Hepatocyte (in vitro differentiated cells): ENCODE measurements around the gene PNPLA7. TPM values are rescaled to one million over a fixed set of nuclear protein-coding genes. Genes with fewer than 3 reads are reported as not detected.

Source experiments
- DNase-seq: peaks from one replicate; pipeline ENCODE4 v3.0.0-alpha.2; 2016; ENCODE audit warnings: low spot score
- H2AFZ ChIP-seq: fragments of 200-600 bp; sonication (generic); 2 replicates; pipeline ENCODE4 v1.6.0; 2016; ENCODE audit warnings: antibody characterized with exemption, mild to moderate bottlenecking
- H3K27ac ChIP-seq: fragments of 200-600 bp; sonication (generic); 2 replicates; pipeline ENCODE4 v1.5.1; 2016; ENCODE audit warnings: mild to moderate bottlenecking
- H3K27me3 ChIP-seq: fragments of 200-600 bp; sonication (generic); 2 replicates; pipeline ENCODE4 v1.6.1; 2016
- H3K36me3 ChIP-seq: fragments of 200-600 bp; sonication (generic); replicated peaks from 2 replicates; pipeline ENCODE4 v1.5.1; 2016; ENCODE audit warnings: low read depth; ENCODE audit not compliant: insufficient read depth
- H3K4me1 ChIP-seq: fragments of 200-600 bp; sonication (generic); 2 replicates; pipeline ENCODE4 v1.5.1; 2016; ENCODE audit warnings: mild to moderate bottlenecking, moderate library complexity; ENCODE audit not compliant: insufficient read depth
- H3K4me2 ChIP-seq: fragments of 200-600 bp; sonication (generic); 2 replicates; pipeline ENCODE4 v1.6.0; 2016
- H3K4me3 ChIP-seq: fragments of 200-600 bp; sonication (generic); 2 replicates; pipeline ENCODE4 v1.5.1; 2016; ENCODE audit warnings: mild to moderate bottlenecking
- H3K79me2 ChIP-seq: fragments of 200-600 bp; sonication (generic); 2 replicates; pipeline ENCODE4 v1.6.0; 2017; ENCODE audit warnings: mild to moderate bottlenecking
- H3K9me2 ChIP-seq: fragments of 200-600 bp; sonication (generic); replicated peaks from 2 replicates; pipeline ENCODE4 v1.6.0; 2017; ENCODE audit warnings: mild to moderate bottlenecking; ENCODE audit not compliant: insufficient read depth
- H3K9me3 ChIP-seq: fragments of 200-600 bp; sonication (generic); 2 replicates; pipeline ENCODE4 v1.5.1; 2016; ENCODE audit warnings: low read depth, mild to moderate bottlenecking
- H4K20me1 ChIP-seq: fragments of 200-600 bp; sonication (generic); 2 replicates; pipeline ENCODE4 v1.6.0; 2016; ENCODE audit warnings: mild to moderate bottlenecking; ENCODE audit not compliant: insufficient read depth, poor library complexity, severe bottlenecking
- CTCF ChIP-seq: fragments of 200-600 bp; sonication (generic); IDR thresholded peaks from 2 replicates; pipeline ENCODE4 v1.5.1; 2016; ENCODE audit warnings: antibody characterized with exemption, mild to moderate bottlenecking; ENCODE audit not compliant: poor library complexity
- EZH2 ChIP-seq: fragments of 200-600 bp; sonication (generic); IDR thresholded peaks from 2 replicates; pipeline ENCODE4 v1.6.1; 2016; ENCODE audit warnings: antibody characterized with exemption, mild to moderate bottlenecking, borderline replicate concordance
- EZH2phosphoT487 ChIP-seq: fragments of 200-600 bp; sonication (generic); IDR thresholded peaks from one replicate; pipeline ENCODE4 v1.6.1; 2018; ENCODE audit warnings: antibody characterized with exemption, mild to moderate bottlenecking, low read depth, moderate library complexity; ENCODE audit not compliant: unreplicated experiment, severe bottlenecking
- WGBS: methylation state at CpG from one replicate; pipeline ENCODE4 v1.1.6; 2016; ENCODE audit warnings: low lambda C conversion rate; ENCODE audit errors: missing lambda C conversion rate; 5-methylcytosine and 5-hydroxymethylcytosine counted together
- polyA plus RNA-seq: library from polyadenylated mRNA; unstranded; fragments of >200 nt; fragmentation: Nextera tagmentation; extraction: Ambion mirVana; gene quantifications from 2 replicates; pipeline ENCODE4 v1.2.1, GENCODE V29; 2016
- total RNA-seq: library from RNA; depleted of rRNA; stranded (reverse); fragments of >200 nt; gene quantifications from 2 replicates; pipeline ENCODE4 v1.2.3, GENCODE V29; 2014

PNPLA7 gene
- total and polyA plus RNA-seq, 2 experiments from 2014 or later = 0.62 to 0.77 TPM

DNA sequence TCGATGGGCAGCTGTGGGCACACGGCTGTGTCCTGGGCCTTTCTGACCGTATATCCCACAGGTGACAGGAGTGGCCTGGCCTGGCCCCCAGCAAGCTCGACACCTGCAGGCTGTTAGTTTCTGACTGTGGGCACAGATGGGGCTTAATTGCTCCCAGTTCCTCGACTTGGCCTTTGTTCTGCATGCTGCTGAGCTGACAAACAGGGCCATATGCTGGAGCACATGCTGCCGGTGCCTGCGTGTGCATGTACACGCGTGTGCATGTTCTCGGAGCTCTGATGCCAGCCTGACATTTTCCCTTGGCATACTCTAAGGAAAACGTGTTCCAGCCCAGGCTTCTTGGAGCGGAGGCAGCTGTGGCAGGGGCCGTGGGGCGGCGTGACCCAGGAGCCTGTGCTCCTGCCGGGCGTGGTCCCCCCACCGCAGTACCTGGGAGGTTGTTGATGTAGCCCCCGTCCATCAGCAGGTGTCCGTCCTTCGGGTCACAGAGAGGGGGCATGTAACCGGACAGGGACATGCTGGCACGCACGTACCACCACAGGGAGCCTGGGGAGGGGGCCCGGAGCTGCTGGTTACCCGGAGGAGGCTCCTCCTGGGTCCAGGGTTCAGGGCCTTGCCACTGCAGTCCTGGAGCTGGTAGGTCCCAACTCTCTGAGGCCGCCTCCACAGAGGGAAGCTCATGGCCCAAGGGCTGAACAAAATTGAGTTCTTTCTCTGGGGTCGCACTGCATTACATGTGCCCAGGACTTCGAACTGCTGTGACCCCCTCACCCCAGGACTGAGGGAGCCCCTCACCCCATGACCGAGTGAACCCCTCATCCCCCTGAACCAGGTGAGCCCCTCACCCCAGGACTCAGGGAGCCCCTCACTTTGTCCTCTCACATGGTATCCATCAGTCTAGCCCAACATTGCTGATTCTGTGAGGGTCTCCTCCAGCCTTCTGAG, 86.9 kb downstream of the PNPLA7 start:
- DNase-seq = no peak
- no peak for TF ChIP-seq EZH2phosphoT487
- TF ChIP-seq CTCF = no peak
- TF ChIP-seq EZH2 = no peak
- Histone ChIP-seq H3K9me3 (no peaks in the 10 kb centered on the region), H3K36me3 (no peaks in the 10 kb centered on the region), H3K79me2 (peaks cover 6% of the 10 kb centered on the region), H3K9me2 (no peaks in the 10 kb centered on the region), H3K27ac (no peak overlapping the region), H3K4me2 (no peak overlapping the region), H2AFZ (no peak overlapping the region), H4K20me1 (peaks cover under 1% of the 10 kb centered on the region), H3K27me3 (no peaks in the 10 kb centered on the region), H3K4me1 (peaks cover 4% of the 10 kb centered on the region), H3K4me3 (no peak overlapping the region)
- 94% methylated on average over 30 of the region's 30 CpGs for WGBS

GRCh38 chr9:137462396-137462985, 87.7 kb downstream of the PNPLA7 start:
- H3K27me3 ChIP-seq = no peaks in the 10 kb centered on the region
- peaks cover 4% of the 10 kb centered on the region for H3K4me1 ChIP-seq
- no peak for TF ChIP-seq CTCF
- no peak for TF ChIP-seq EZH2
- TF ChIP-seq EZH2phosphoT487 = no peak
- no peak for DNase-seq
- H3K27ac ChIP-seq = no peak overlapping the region
- H4K20me1 ChIP-seq = peaks cover 3% of the 10 kb centered on the region
- 96% methylated on average over 18 of the region's 25 CpGs for WGBS
- no peak overlapping the region for H3K4me2 ChIP-seq
- H3K9me2 ChIP-seq = no peaks in the 10 kb centered on the region
- H3K79me2 ChIP-seq = peaks cover 11% of the 10 kb centered on the region
- H3K36me3 ChIP-seq = no peaks in the 10 kb centered on the region
- H2AFZ ChIP-seq = no peak overlapping the region
- no peaks in the 10 kb centered on the region for H3K9me3 ChIP-seq
- H3K4me3 ChIP-seq = no peak overlapping the region

DNA sequence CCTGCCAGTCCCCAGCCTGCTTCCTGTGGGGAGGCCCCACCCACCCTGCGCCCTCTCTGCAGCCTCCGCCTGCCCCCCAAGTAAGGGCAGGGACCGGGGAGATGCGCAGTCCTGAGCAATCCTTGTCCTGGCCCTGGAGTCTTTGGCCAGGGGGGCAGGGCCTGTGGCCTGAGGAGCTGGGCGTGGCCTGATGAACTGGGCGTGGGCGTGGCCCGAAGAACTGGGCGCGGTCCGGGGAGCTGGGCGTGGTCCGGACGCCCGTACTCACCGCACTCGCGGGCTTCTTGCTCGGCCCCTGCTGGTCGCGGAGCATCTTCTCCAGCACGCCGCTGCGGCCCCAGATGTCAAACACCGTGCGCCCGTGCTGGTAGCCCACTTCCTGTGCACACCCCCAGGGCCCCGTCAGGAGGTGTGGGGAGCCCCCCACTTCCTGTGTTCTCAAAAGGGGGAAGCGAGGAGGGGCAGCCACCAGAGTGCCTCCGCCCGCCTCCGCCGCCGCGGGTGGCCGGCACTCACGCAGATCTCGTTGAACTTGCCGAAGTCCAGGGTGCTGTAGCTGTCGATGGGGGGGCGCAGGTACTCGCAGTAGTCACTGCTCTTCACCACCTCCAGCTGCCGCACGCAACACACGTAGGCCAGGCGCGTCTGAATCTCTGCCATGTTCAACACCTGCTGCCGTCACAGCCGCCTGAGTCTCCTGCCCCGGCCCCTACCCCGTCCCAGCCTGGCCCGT, 88.4 kb downstream of the PNPLA7 start:
- peaks cover 3% of the 10 kb centered on the region for H4K20me1 ChIP-seq
- WGBS = 37% methylated on average over 52 of the region's 52 CpGs
- H3K4me3 ChIP-seq = no peak overlapping the region
- H3K36me3 ChIP-seq = no peaks in the 10 kb centered on the region
- H3K79me2 ChIP-seq = peaks cover 11% of the 10 kb centered on the region
- H3K4me2 ChIP-seq = no peak overlapping the region
- H3K9me3 ChIP-seq = no peaks in the 10 kb centered on the region
- no peak overlapping the region for H2AFZ ChIP-seq
- no peak for TF ChIP-seq EZH2phosphoT487
- TF ChIP-seq CTCF = no peak
- no peak for TF ChIP-seq EZH2
- no peaks in the 10 kb centered on the region for H3K9me2 ChIP-seq
- no peaks in the 10 kb centered on the region for H3K27me3 ChIP-seq
- DNase-seq = peak; percentile 78
- H3K4me1 ChIP-seq = peaks cover 4% of the 10 kb centered on the region
- H3K27ac ChIP-seq = no peak overlapping the region
